ENCODE measurements around the gene HDAC11. TPM values are rescaled to one million over a fixed set of nuclear protein-coding genes. Genes with fewer than 3 reads are reported as not detected.

Gene HDAC11
- total RNA-seq, 4 donors from 2014 or later, result 19.8 to 44.0 (median 27.1) TPM

- in situ Hi-C loops (cut with MboI; ENCODE audit: low pct_ligation_motif_present in 1 of 4, low pct_unique_long_range_greater_than_20kb in 1 of 4, low sequenced_read_pairs in 3 of 4) (loop anchor here in 2 of 4 donors (10.0 kb wide), 2 partner anchors 153 to 393 kb away; partner anchors contain the start of gene WNT7A (in 1 of the 2)), intact Hi-C loops (cut with DNase I; ENCODE audit: low total_unique reads) (no loop called here)
- Histone ChIP-seq H3K4me1 (peaks cover 0 to under 1% (median under 1%) of the 10 kb centered on the region in 4 donors), H3K27ac (no peak overlapping the region), H3K36me3 (peaks cover 0 to 4% (median 0%) of the 10 kb centered on the region in 4 donors), H3K9me3 (no peaks in the 10 kb centered on the region), H3K27me3 (no peaks in the 10 kb centered on the region), H3K4me3 (no peak overlapping the region)
- no peak for DNase-seq
- 93% methylated on average over 6 of the region's 8 CpGs; no CpG with 5 or more reads in 1 of the 2 donors for whole genome bisulfite sequencing, 2 donors (ENCODE audit: low coverage in 1 of 2)
- no peak for TF ChIP-seq POLR2AphosphoS5 (IDR thresholded peaks at IDR 0.05)
These were observed 11.3 kb downstream of the HDAC11 start for GRCh38 chr3:13491206-13491974.

GRCh38 chr3:13492048-13492447, 11.9 kb downstream of the HDAC11 start:
- in situ Hi-C loops (cut with MboI; ENCODE audit: low pct_ligation_motif_present in 1 of 4, low pct_unique_long_range_greater_than_20kb in 1 of 4, low sequenced_read_pairs in 3 of 4) (loop anchor here in 2 of 4 donors (10.0 kb wide), 2 partner anchors 153 to 393 kb away; partner anchors contain the start of gene WNT7A (in 1 of the 2)), intact Hi-C loops (cut with DNase I; ENCODE audit: low total_unique reads) (no loop called here)
- Histone ChIP-seq H3K36me3 (peaks cover 0 to 4% (median 0%) of the 10 kb centered on the region in 4 donors), H3K4me3 (no peak overlapping the region), H3K27ac (no peak overlapping the region), H3K27me3 (no peaks in the 10 kb centered on the region), H3K4me1 (peaks cover 0 to 5% (median 4%) of the 10 kb centered on the region in 4 donors), H3K9me3 (no peaks in the 10 kb centered on the region)
- no peak for DNase-seq
- 86 to 89% methylated on average over 1 to 6 of the region's 6 CpGs for WGBS, 2 donors (ENCODE audit: low coverage in 1 of 2)
- no peak for TF ChIP-seq CTCF (IDR thresholded peaks at IDR 0.05)

GRCh38 chr3:13492976-13493866, 13.1 kb downstream of the HDAC11 start:
- intact Hi-C loops (cut with DNase I; ENCODE audit: low total_unique reads) (no loop called here), in situ Hi-C loops (cut with MboI; ENCODE audit: low pct_ligation_motif_present in 1 of 4, low pct_unique_long_range_greater_than_20kb in 1 of 4, low sequenced_read_pairs in 3 of 4) (loop anchor here in 2 of 4 donors (10.0 kb wide), 2 partner anchors 152 to 392 kb away; partner anchors contain the start of gene WNT7A (in 1 of the 2))
- Histone ChIP-seq H3K36me3 (peaks cover 0 to 4% (median 0%) of the 10 kb centered on the region in 4 donors), H3K4me1 (peaks cover 0 to 5% (median 4%) of the 10 kb centered on the region in 4 donors), H3K27ac (no peak overlapping the region), H3K27me3 (no peaks in the 10 kb centered on the region), H3K9me3 (no peaks in the 10 kb centered on the region), H3K4me3 (no peak overlapping the region)
- TF ChIP-seq POLR2AphosphoS5 (IDR thresholded peaks at IDR 0.05) (no peak), CTCF (IDR thresholded peaks at IDR 0.05) (no peak), POLR2A (IDR thresholded peaks at IDR 0.05) (no peak), EP300 (IDR thresholded peaks at IDR 0.05; ENCODE audit: low read depth) (no peak)
- DNase-seq, result no peak
- 81 to 96% methylated on average over 4 to 15 of the region's 15 CpGs for WGBS, 2 donors (ENCODE audit: low coverage in 1 of 2)

- in situ Hi-C loops (cut with MboI; ENCODE audit: low pct_ligation_motif_present in 1 of 4, low pct_unique_long_range_greater_than_20kb in 1 of 4, low sequenced_read_pairs in 3 of 4), result loop anchor here in 2 of 4 donors (10.0 kb wide), 2 partner anchors 151 to 391 kb away; partner anchors contain the start of gene WNT7A (in 1 of the 2)
These were observed 13.8 kb downstream of the HDAC11 start for GRCh38 chr3:13493867-13494441.

More at GRCh38 chr3:13493867-13494441, 13.8 kb downstream of the HDAC11 start:
- WGBS, 2 donors (ENCODE audit: low coverage in 1 of 2), result 20 to 86% methylated on average over 1 to 15 of the region's 15 CpGs
- Histone ChIP-seq H3K4me3 (no peak overlapping the region), H3K4me1 (peaks cover 0 to 5% (median 4%) of the 10 kb centered on the region in 4 donors), H3K36me3 (peaks cover 0 to 4% (median 0%) of the 10 kb centered on the region in 4 donors), H3K9me3 (no peaks in the 10 kb centered on the region), H3K27ac (no peak overlapping the region), H3K27me3 (no peaks in the 10 kb centered on the region)
- intact Hi-C loops (cut with DNase I; ENCODE audit: low total_unique reads), result no loop called here
- TF ChIP-seq POLR2A (IDR thresholded peaks at IDR 0.05) (no peak), POLR2AphosphoS5 (IDR thresholded peaks at IDR 0.05) (no peak), EP300 (IDR thresholded peaks at IDR 0.05; ENCODE audit: low read depth) (no peak), CTCF (IDR thresholded peaks at IDR 0.05) (no peak)
- DNase-seq, result no peak
